T-cell (primary cell): Measurements from ENCODE around the gene ZNF281. TPM values are rescaled to one million over a fixed set of nuclear protein-coding genes. Genes with fewer than 3 reads are reported as not detected.

ENCODE experiments used
- ATAC-seq, 4 experiments: fragments of 200-7000 bp in 3 of 4; fragments of 150-1000 bp in 1 of 4; cut with Tn5 transposase; replicated peaks in 1 of 4; 1 replicate in 3 of 4; 2 replicates in 1 of 4; pipeline ENCODE4 v1.10.0; 2021; ENCODE audit warnings: moderate library complexity in 3 of 4, mild to moderate bottlenecking in 2 of 4, moderate number of reproducible peaks in 1 of 4
- CTCF ChIA-PET, 2 donors: fragments of 300-600 bp; sonication (Branson Sonifier 250); formaldehyde crosslinking; loops; one replicate each; lab custom pipeline; 2022; ENCODE audit warnings: antibody characterized with exemption in 2 of 2; lab: Charles Lee
- POLR2A ChIA-PET, 2 donors: fragments of 300-600 bp; sonication (Branson Sonifier 250); formaldehyde crosslinking; loops; one replicate each; lab custom pipeline; 2022; ENCODE audit warnings: antibody characterized with exemption in 2 of 2; lab: Charles Lee
- DNase-seq, 35 experiments: peaks; one replicate each; pipeline versions ENCODE4 v3.0.0 to v3.0.0-alpha.2; 2013 to 2023
- H3K27ac ChIP-seq: one replicate; pipeline ENCODE4 v1.5.1; 2013; ENCODE audit warnings: low read length
- H3K27me3 ChIP-seq, 2 experiments: replicated peaks in 1 of 2; 1 replicate in 1 of 2; 2 replicates in 1 of 2; pipeline versions ENCODE4 v1.6.1 to v1.7.0; 2013; ENCODE audit warnings: low read length in 1 of 2, mixed read lengths in 1 of 2; ENCODE audit not compliant: control insufficient read depth in 2 of 2, insufficient read depth in 2 of 2; ENCODE audit errors: extremely low read depth in 1 of 2
- H3K36me3 ChIP-seq, 2 donors: 1 replicate in 1 of 2; 2 replicates in 1 of 2; pipeline versions ENCODE4 v1.6.1 to v1.7.0; 2013; ENCODE audit warnings: low read length in 1 of 2; ENCODE audit not compliant: control insufficient read depth in 2 of 2, insufficient read depth in 1 of 2; ENCODE audit errors: extremely low read depth in 1 of 2
- H3K4me1 ChIP-seq, 2 experiments: 1 replicate in 1 of 2; 2 replicates in 1 of 2; pipeline versions ENCODE4 v1.6.1 to v1.7.0; 2013; ENCODE audit warnings: low read length in 2 of 2, mixed read lengths in 1 of 2; ENCODE audit not compliant: insufficient read depth in 2 of 2, control insufficient read depth in 1 of 2; ENCODE audit errors: extremely low read depth in 1 of 2
- H3K4me3 ChIP-seq, 2 donors: 1 replicate in 1 of 2; 2 replicates in 1 of 2; pipeline versions ENCODE4 v1.5.1 to v1.7.0; 2013; ENCODE audit warnings: mild to moderate bottlenecking in 2 of 2, low read length in 1 of 2, moderate library complexity in 1 of 2; ENCODE audit not compliant: control insufficient read depth in 1 of 2; ENCODE audit errors: extremely low read depth in 1 of 2
- H3K9me3 ChIP-seq: 2 replicates; pipeline ENCODE4 v1.7.0; 2013
- H3K27ac Mint-ChIP-seq, 2 donors: one replicate each; pipeline ENCODE4 v1.8.0; 2020 to 2021; ENCODE audit warnings: mild to moderate bottlenecking in 2 of 2, mixed read lengths in 2 of 2
- H3K27me3 Mint-ChIP-seq, 2 donors: one replicate each; pipeline ENCODE4 v1.8.0; 2021 to 2022; ENCODE audit warnings: mixed read lengths in 2 of 2
- H3K36me3 Mint-ChIP-seq: one replicate; pipeline ENCODE4 v1.8.0; 2021; ENCODE audit warnings: mixed read lengths
- H3K4me1 Mint-ChIP-seq, 3 donors: one replicate each; pipeline ENCODE4 v1.8.0; 2020 to 2022; ENCODE audit warnings: mixed read lengths in 3 of 3, mild to moderate bottlenecking in 1 of 3
- H3K4me3 Mint-ChIP-seq, 3 donors: one replicate each; pipeline ENCODE4 v1.8.0; 2020 to 2022; ENCODE audit warnings: mild to moderate bottlenecking in 3 of 3, mixed read lengths in 3 of 3, moderate library complexity in 3 of 3
- H3K9me3 Mint-ChIP-seq, 3 donors: one replicate each; pipeline ENCODE4 v1.8.0; 2020 to 2022; ENCODE audit warnings: mixed read lengths in 3 of 3
- WGBS: methylation state at CpG from one replicate; pipeline ENCODE4 v1.1.5; 2013; ENCODE audit warnings: missing lambda C conversion rate; ENCODE audit not compliant: insufficient coverage; 5-methylcytosine and 5-hydroxymethylcytosine counted together
- total RNA-seq, 35 experiments: library from RNA in 6 of 35; stranded (reverse) in 6 of 35; fragments of 120-200 nt in 1 of 35; gene quantifications; one replicate each; pipeline versions ENCODE4 v1.2.1 to v1.2.4 and lab custom pipeline; 2013 to 2026

The ZNF281 gene
- 10 to 100 TPM; 19.2 to 29.9 (median 21.4) TPM for total RNA-seq
- 24.2 TPM for total RNA-seq (2013)
- total RNA-seq (lab: John Stamatoyannopoulos, UW), result 51.4 to 91.0 (median 70.4) reads per million in 29 experiments

GRCh38 chr1:200409761-200410565 is at the start of gene ZNF281:
ZNF281 (minus strand) TSS chr1:200410036; CDS start chr1:200409705, 331 bp downstream.
- Histone ChIP-seq H3K27ac (peak within 1 kb of the TSS; percentile 78), H3K4me3 (peak within 1 kb of the TSS; percentile 87), H3K4me1 (peaks cover 25 to 26% of the 10 kb centered on the region in 2 experiments), H3K27me3 (no peaks in the 10 kb centered on the region), H3K9me3 (no peaks in the 10 kb centered on the region), H3K36me3 (no peaks in the 10 kb centered on the region)
- ATAC-seq, result peak; percentile 95 to 97 (median 96)
- CTCF ChIA-PET, result interaction anchor here in 1 of 2 donors (0.6 kb wide), 1 partner anchor 610 kb away, joined by 3 read pairs; no protein-coding TSS in a partner anchor
- Mint-ChIP-seq H3K4me3 (peak within 1 kb of the TSS; percentile 95 to 99 (median 97)), H3K36me3 (peaks cover 29% of the 10 kb centered on the region), H3K27ac (peak within 1 kb of the TSS; percentile 96 to 97), H3K9me3 (no peaks in the 10 kb centered on the region), H3K4me1 (peaks cover 53 to 56% (median 56%) of the 10 kb centered on the region in 3 donors), H3K27me3 (no peaks in the 10 kb centered on the region)
- DNase-seq, result peak; percentile 84 to 97 (median 93)
- WGBS, result under 1% methylated on average over 52 of the region's 54 CpGs
- POLR2A ChIA-PET, result no interaction called here

- POLR2A ChIA-PET, result no interaction called here
Observed at GRCh38 chr1:200458780-200459179, 48.9 kb upstream of the ZNF281 start.

GRCh38 chr1:200457810-200458209 is 48.0 kb upstream of the ZNF281 start:
- Mint-ChIP-seq H3K27ac (no peak overlapping the region), H3K9me3 (no peaks in the 10 kb centered on the region), H3K27me3 (no peaks in the 10 kb centered on the region), H3K4me1 (no peaks in the 10 kb centered on the region), H3K4me3 (no peak overlapping the region), H3K36me3 (no peaks in the 10 kb centered on the region)
- DNase-seq, result no peak
- no peaks in the 10 kb centered on the region for H3K36me3 ChIP-seq
- H3K4me1 ChIP-seq, result no peaks in the 10 kb centered on the region
- no CpG with 5 or more reads among the region's 6 CpGs for WGBS
- ChIA-PET POLR2A (interaction anchor here in 1 of 2 donors (0.6 kb wide), 1 partner anchor 25 kb away, joined by 8 read pairs; no protein-coding TSS in a partner anchor), CTCF (interaction anchor here in 1 of 2 donors (0.7 kb wide), 2 partner anchors 101 to 564 kb away, joined by 4 read pairs; no protein-coding TSS in a partner anchor)
- ATAC-seq, result no peak
- no peak overlapping the region for H3K27ac ChIP-seq
- no peaks in the 10 kb centered on the region for H3K27me3 ChIP-seq
- no peaks in the 10 kb centered on the region for H3K9me3 ChIP-seq
- no peak overlapping the region for H3K4me3 ChIP-seq

More at GRCh38 chr1:200458780-200459179, 48.9 kb upstream of the ZNF281 start:
- Mint-ChIP-seq H3K36me3 (no peaks in the 10 kb centered on the region), H3K27ac (no peak overlapping the region), H3K27me3 (no peaks in the 10 kb centered on the region), H3K4me1 (no peaks in the 10 kb centered on the region), H3K4me3 (no peak overlapping the region), H3K9me3 (no peaks in the 10 kb centered on the region)
- Histone ChIP-seq H3K27ac (no peak overlapping the region), H3K4me3 (no peak overlapping the region), H3K27me3 (no peaks in the 10 kb centered on the region), H3K4me1 (no peaks in the 10 kb centered on the region), H3K9me3 (no peaks in the 10 kb centered on the region), H3K36me3 (no peaks in the 10 kb centered on the region)
- 96% methylated on average over 4 of the region's 14 CpGs for WGBS
- DNase-seq, result no peak
- no peak for ATAC-seq
- CTCF ChIA-PET, result no interaction called here

GRCh38 chr1:200454425-200454824 is 44.6 kb upstream of the ZNF281 start:
- no peaks in the 10 kb centered on the region for H3K36me3 Mint-ChIP-seq

GRCh38 chr1:200453553-200453905 is 43.7 kb upstream of the ZNF281 start:
- Histone ChIP-seq H3K27me3 (no peaks in the 10 kb centered on the region), H3K9me3 (no peaks in the 10 kb centered on the region), H3K36me3 (no peaks in the 10 kb centered on the region), H3K27ac (no peak overlapping the region), H3K4me1 (no peaks in the 10 kb centered on the region), H3K4me3 (no peak overlapping the region)
- Mint-ChIP-seq H3K4me3 (no peak overlapping the region), H3K27me3 (no peaks in the 10 kb centered on the region), H3K36me3 (no peaks in the 10 kb centered on the region), H3K4me1 (no peaks in the 10 kb centered on the region), H3K9me3 (no peaks in the 10 kb centered on the region), H3K27ac (no peak overlapping the region)
- ChIA-PET POLR2A (no interaction called here), CTCF (no interaction called here)
- ATAC-seq (no peak), DNase-seq (no peak)
- 83% methylated on average over 2 of the region's 3 CpGs for WGBS

More at GRCh38 chr1:200454425-200454824, 44.6 kb upstream of the ZNF281 start:
- H3K4me3 ChIP-seq, result no peak overlapping the region
- H3K4me3 Mint-ChIP-seq, result no peak overlapping the region
- H3K4me1 ChIP-seq, result no peaks in the 10 kb centered on the region
- H3K9me3 ChIP-seq, result no peaks in the 10 kb centered on the region
- WGBS, result 91% methylated on average over 4 of the region's 5 CpGs
- no peaks in the 10 kb centered on the region for H3K27me3 Mint-ChIP-seq
- DNase-seq (no peak), ATAC-seq (no peak)
- H3K4me1 Mint-ChIP-seq, result no peaks in the 10 kb centered on the region
- H3K27ac ChIP-seq, result no peak overlapping the region
- H3K9me3 Mint-ChIP-seq, result no peaks in the 10 kb centered on the region
- ChIA-PET CTCF (interaction anchor here in 1 of 2 donors (0.7 kb wide), 1 partner anchor 183 kb away, joined by 3 read pairs; no protein-coding TSS in a partner anchor), POLR2A (no interaction called here)
- H3K36me3 ChIP-seq, result no peaks in the 10 kb centered on the region
- H3K27me3 ChIP-seq, result no peaks in the 10 kb centered on the region
- no peak overlapping the region for H3K27ac Mint-ChIP-seq

- POLR2A ChIA-PET, result no interaction called here
- H3K4me3 ChIP-seq, result no peak overlapping the region
- no peak for DNase-seq
Observed at GRCh38 chr1:200452850-200453552, 43.2 kb upstream of the ZNF281 start.

More at GRCh38 chr1:200452850-200453552, 43.2 kb upstream of the ZNF281 start:
- 91% methylated on average over 4 of the region's 8 CpGs for WGBS
- Histone ChIP-seq H3K9me3 (no peaks in the 10 kb centered on the region), H3K36me3 (no peaks in the 10 kb centered on the region), H3K4me1 (no peaks in the 10 kb centered on the region), H3K27ac (no peak overlapping the region), H3K27me3 (no peaks in the 10 kb centered on the region)
- Mint-ChIP-seq H3K4me3 (no peak overlapping the region), H3K27ac (no peak overlapping the region), H3K27me3 (no peaks in the 10 kb centered on the region), H3K4me1 (peaks cover 0 to 2% (median 0%) of the 10 kb centered on the region in 3 donors), H3K9me3 (no peaks in the 10 kb centered on the region), H3K36me3 (no peaks in the 10 kb centered on the region)
- no peak for ATAC-seq
- CTCF ChIA-PET, result no interaction called here
